AG04449 (cell line): ENCODE results near the gene BFAR.
"Not testable (repeated sequence)": the region's sequence is repeated elsewhere in the genome, so short reads cannot be mapped to it uniquely, and the experiment has no call there.

Experiments used
- CTCF ChIA-PET: fragments of 350-600 bp; formaldehyde crosslinking; extraction: SDS; loops from one replicate; lab custom pipeline; 2021; ENCODE audit warnings: antibody characterized with exemption; lab: Yijun Ruan, JAX
- POLR2A ChIA-PET: fragments of 400-600, 350-600 bp; formaldehyde crosslinking; extraction: SDS; loops from one replicate; lab custom pipeline; 2020; ENCODE audit warnings: antibody characterized with exemption, inconsistent platforms; lab: Yijun Ruan, JAX
- DNase-seq: peaks from one replicate; pipeline ENCODE4 v3.0.0-alpha.2; 2010; ENCODE audit warnings: low read depth, low spot score
- H3K4me3 ChIP-seq: 2 replicates; pipeline ENCODE4 v1.5.1; 2011; ENCODE audit warnings: low read depth, mild to moderate bottlenecking, control low read depth, low read length
- CTCF ChIP-seq: IDR thresholded peaks from one replicate; pipeline ENCODE4 v1.5.1; 2011; ENCODE audit warnings: mild to moderate bottlenecking, moderate library complexity, low read length, control low read depth, inconsistent platforms; ENCODE audit not compliant: insufficient read depth; ENCODE audit errors: missing control alignments

BFAR gene

GRCh38 chr16:14669776-14670175 is 37.0 kb downstream of the BFAR start:
- TF ChIP-seq CTCF, result no peak
- POLR2A ChIA-PET, result no interaction called here
- no peak for DNase-seq
- no peak overlapping the region for H3K4me3 ChIP-seq
- CTCF ChIA-PET, result no interaction called here

- CTCF ChIA-PET, result interaction anchor here (0.7 kb wide), 1 partner anchor 12 kb away, joined by 4 read pairs; no protein-coding TSS in a partner anchor
- DNase-seq, result no peak
- no peak overlapping the region for H3K4me3 ChIP-seq
Observed at GRCh38 chr16:14672403-14672971, 39.7 kb downstream of the BFAR start.

GRCh38 chr16:14676633-14677032 is 43.9 kb downstream of the BFAR start:
- POLR2A ChIA-PET, result no interaction called here
- CTCF ChIA-PET, result no interaction called here
- no peak overlapping the region for H3K4me3 ChIP-seq
- no peak for TF ChIP-seq CTCF
- DNase-seq, result no peak

More at GRCh38 chr16:14672403-14672971, 39.7 kb downstream of the BFAR start:
- POLR2A ChIA-PET, result no interaction called here
- no peak for TF ChIP-seq CTCF

GRCh38 chr16:14677627-14678026 is 44.9 kb downstream of the BFAR start:
- no peak for DNase-seq
- H3K4me3 ChIP-seq, result no peak overlapping the region
- POLR2A ChIA-PET, result no interaction called here
- TF ChIP-seq CTCF, result no peak
- CTCF ChIA-PET, result no interaction called here

- no peak for TF ChIP-seq CTCF
- POLR2A ChIA-PET, result no interaction called here
- no peak overlapping the region for H3K4me3 ChIP-seq
- CTCF ChIA-PET, result no interaction called here
- DNase-seq, result no peak
Observed at GRCh38 chr16:14678748-14679497, 46.2 kb downstream of the BFAR start.

- CTCF ChIA-PET, DNase-seq, POLR2A ChIA-PET, H3K4me3 ChIP-seq: not testable (repeated sequence)
Observed at GRCh38 chr16:14680396-14680795, 47.6 kb downstream of the BFAR start.

- TF ChIP-seq CTCF, result no peak
- no peak overlapping the region for H3K4me3 ChIP-seq
- ChIA-PET CTCF (no interaction called here), POLR2A (no interaction called here)
- no peak for DNase-seq
Observed at GRCh38 chr16:14681115-14681514, 48.4 kb downstream of the BFAR start.
